OCI-LY7 (cell line): ENCODE measurements around the gene GCLM. TPM values are rescaled to one million over a fixed set of nuclear protein-coding genes. Genes with fewer than 3 reads are reported as not detected.

ENCODE experiments used
- BruUV-seq: library from RNA; stranded (reverse); fragments of 400-500 nt; replicated peaks from 2 replicates; lab custom pipeline; 2021; lab: Mats Ljungman, UMichigan
- CTCF ChIA-PET: fragments of 300-600 bp; sonication (Branson Sonifier 250); formaldehyde crosslinking; loops from one replicate; lab custom pipeline; 2022; ENCODE audit warnings: antibody characterized with exemption; ENCODE audit not compliant: unreplicated experiment; lab: Charles Lee
- POLR2A ChIA-PET: fragments of 300-600 bp; sonication (Branson Sonifier 250); formaldehyde crosslinking; loops from one replicate; lab custom pipeline; 2022; ENCODE audit warnings: antibody characterized with exemption; lab: Charles Lee
- DNase-seq: peaks from one replicate; pipeline ENCODE4 v3.0.0-alpha.2; 2015; ENCODE audit warnings: low spot score
- H2AFZ ChIP-seq: fragments of 200-600 bp; sonication (generic), shearing (Covaris generic); 2 replicates; pipeline ENCODE4 v1.6.1; 2014; ENCODE audit warnings: mild to moderate bottlenecking, antibody characterized with exemption, low read length, moderate library complexity
- H3K27ac ChIP-seq: fragments of 200-600 bp; sonication (generic); 2 replicates; pipeline ENCODE4 v1.5.1; 2014; ENCODE audit warnings: mixed run types, low read depth, mild to moderate bottlenecking, moderate library complexity, low read length, inconsistent platforms; ENCODE audit not compliant: poor library complexity, severe bottlenecking
- H3K36me3 ChIP-seq: fragments of 200-600 bp; sonication (generic); 2 replicates; pipeline ENCODE4 v1.6.1; 2014; ENCODE audit warnings: mild to moderate bottlenecking, antibody characterized with exemption, low read length, moderate library complexity, mixed read lengths; ENCODE audit not compliant: insufficient read depth
- H3K4me1 ChIP-seq: fragments of 200-600 bp; sonication (generic); 2 replicates; pipeline ENCODE4 v1.5.1; 2014; ENCODE audit warnings: mild to moderate bottlenecking, low read length; ENCODE audit not compliant: insufficient read depth, poor library complexity, severe bottlenecking
- H3K4me2 ChIP-seq: fragments of 200-600 bp; sonication (generic); 2 replicates; pipeline ENCODE4 v1.6.1; 2014; ENCODE audit warnings: mild to moderate bottlenecking, low read length
- H3K4me3 ChIP-seq: fragments of 200-600 bp; sonication (generic); 2 replicates; pipeline ENCODE4 v1.5.1; 2014; ENCODE audit warnings: mild to moderate bottlenecking, low read depth, low read length; ENCODE audit not compliant: poor library complexity, severe bottlenecking
- H3K79me2 ChIP-seq: fragments of 200-600 bp; sonication (generic); 2 replicates; pipeline ENCODE4 v1.6.1; 2016; ENCODE audit warnings: low read depth, mild to moderate bottlenecking, low read length, moderate library complexity, mixed read lengths; ENCODE audit not compliant: insufficient read depth
- H3K9me2 ChIP-seq: fragments of 200-600 bp; sonication (generic); 2 replicates; pipeline ENCODE4 v1.6.1; 2016; ENCODE audit warnings: mild to moderate bottlenecking, low read length, mixed read lengths; ENCODE audit not compliant: insufficient read depth
- H3K9me3 ChIP-seq: fragments of 200-600 bp; sonication (generic); 2 replicates; pipeline ENCODE4 v1.6.1; 2014; ENCODE audit warnings: mild to moderate bottlenecking, mixed run types, low read length, mixed read lengths
- H4K20me1 ChIP-seq: fragments of 200-600 bp; sonication (generic); 2 replicates; pipeline ENCODE4 v1.6.1; 2014; ENCODE audit warnings: mild to moderate bottlenecking, antibody characterized with exemption, low read length, moderate library complexity, mixed read lengths; ENCODE audit not compliant: insufficient read depth
- CTCF ChIP-seq: fragments of 200-600 bp; sonication (generic); conservative IDR thresholded peaks from 2 replicates; pipeline ENCODE4 v1.5.1; 2014; ENCODE audit warnings: mild to moderate bottlenecking, antibody characterized with exemption, low read length, moderate library complexity, mixed read lengths
- EZH2phosphoT487 ChIP-seq: fragments of 200-600 bp; sonication (generic); IDR thresholded peaks from 2 replicates; pipeline ENCODE4 v1.6.1; 2018; ENCODE audit warnings: low read depth, borderline replicate concordance, mild to moderate bottlenecking, mixed run types, antibody characterized with exemption, low read length, moderate library complexity, mixed read lengths
- intact Hi-C: fragments of 100-400 bp; cut with micrococcal nuclease; formaldehyde crosslinking; loops from one replicate; pipeline ENCODE4 v1.10.0; 2022; ENCODE audit not compliant: unreplicated experiment
- total RNA-seq, 2 experiments: library from RNA; depleted of rRNA in 1 of 2; stranded (reverse); fragments of >200 nt in 1 of 2; shearing (Covaris generic) in 1 of 2; gene quantifications; 2 replicates each; pipeline ENCODE4 v1.2.3, GENCODE V29; 2014 to 2022

Gene GCLM
- total RNA-seq, 2 experiments from 2014 or later, result 7.0 to 24.0 TPM

- H4K20me1 ChIP-seq, result no peaks in the 10 kb centered on the region
- no TSS peak for BruUV-seq
- intact Hi-C loops, result no loop called here
- no peaks in the 10 kb centered on the region for H3K9me3 ChIP-seq
- no peaks in the 10 kb centered on the region for H3K79me2 ChIP-seq
- H2AFZ ChIP-seq, result no peak overlapping the region
- POLR2A ChIA-PET, result interaction anchor here (0.6 kb wide), 1 partner anchor 509 kb away, joined by 3 read pairs; no protein-coding TSS in a partner anchor
- no peak overlapping the region for H3K4me3 ChIP-seq
- H3K4me1 ChIP-seq, result no peaks in the 10 kb centered on the region
- no peak overlapping the region for H3K4me2 ChIP-seq
- no peaks in the 10 kb centered on the region for H3K36me3 ChIP-seq
- CTCF ChIA-PET, result no interaction called here
- no peaks in the 10 kb centered on the region for H3K9me2 ChIP-seq
- H3K27ac ChIP-seq, result no peak overlapping the region
- DNase-seq, result no peak
- no peak for TF ChIP-seq CTCF
- TF ChIP-seq EZH2phosphoT487, result no peak
Measured at GRCh38 chr1:93853940-93854339, 55.3 kb downstream of the GCLM start.

GRCh38 chr1:93851878-93852277, 57.4 kb downstream of the GCLM start:
- no peak overlapping the region for H3K4me2 ChIP-seq

GRCh38 chr1:93851327-93851712, 57.9 kb downstream of the GCLM start:
- no peaks in the 10 kb centered on the region for H3K9me2 ChIP-seq
- BruUV-seq, result no TSS peak
- DNase-seq, result no peak
- CTCF ChIA-PET, result no interaction called here
- H3K36me3 ChIP-seq, result no peaks in the 10 kb centered on the region
- no peak overlapping the region for H2AFZ ChIP-seq
- H3K27ac ChIP-seq, result no peak overlapping the region
- no peak overlapping the region for H3K4me2 ChIP-seq
- POLR2A ChIA-PET, result interaction anchor here (0.8 kb wide), 1 partner anchor 20 kb away, joined by 3 read pairs; no protein-coding TSS in a partner anchor
- no peak overlapping the region for H3K4me3 ChIP-seq
- intact Hi-C loops, result no loop called here
- no peaks in the 10 kb centered on the region for H4K20me1 ChIP-seq
- H3K9me3 ChIP-seq, result no peaks in the 10 kb centered on the region
- TF ChIP-seq CTCF (no peak), EZH2phosphoT487 (no peak)
- peaks cover 9% of the 10 kb centered on the region for H3K4me1 ChIP-seq
- no peaks in the 10 kb centered on the region for H3K79me2 ChIP-seq

More at GRCh38 chr1:93851878-93852277, 57.4 kb downstream of the GCLM start:
- H3K36me3 ChIP-seq, result no peaks in the 10 kb centered on the region
- peaks cover 9% of the 10 kb centered on the region for H3K4me1 ChIP-seq
- H3K27ac ChIP-seq, result no peak overlapping the region
- H3K4me3 ChIP-seq, result no peak overlapping the region
- intact Hi-C loops, result no loop called here
- DNase-seq, result no peak
- ChIA-PET POLR2A (no interaction called here), CTCF (no interaction called here)
- H3K9me3 ChIP-seq, result no peaks in the 10 kb centered on the region
- no peaks in the 10 kb centered on the region for H4K20me1 ChIP-seq
- no TSS peak for BruUV-seq
- no peak overlapping the region for H2AFZ ChIP-seq
- no peak for TF ChIP-seq EZH2phosphoT487
- no peaks in the 10 kb centered on the region for H3K9me2 ChIP-seq
- no peaks in the 10 kb centered on the region for H3K79me2 ChIP-seq
